HS-27A (cell line): ENCODE results near the gene IFITM10.
A peak's percentile ranks its signal among the peaks of the same experiment; 100 is the strongest.
"Not testable (repeated sequence)": the region's sequence is repeated elsewhere in the genome, so short reads cannot be mapped to it uniquely, and the experiment has no call there.

Experiments used
- DNase-seq: peaks from one replicate; pipeline ENCODE4 v3.0.0-alpha.2; 2012; ENCODE audit warnings: low read depth, missing footprints

IFITM10 gene

GRCh38 chr11:1777737-1778136, 27.3 kb upstream of the IFITM10 start:
- DNase-seq, result no peak

DNA sequence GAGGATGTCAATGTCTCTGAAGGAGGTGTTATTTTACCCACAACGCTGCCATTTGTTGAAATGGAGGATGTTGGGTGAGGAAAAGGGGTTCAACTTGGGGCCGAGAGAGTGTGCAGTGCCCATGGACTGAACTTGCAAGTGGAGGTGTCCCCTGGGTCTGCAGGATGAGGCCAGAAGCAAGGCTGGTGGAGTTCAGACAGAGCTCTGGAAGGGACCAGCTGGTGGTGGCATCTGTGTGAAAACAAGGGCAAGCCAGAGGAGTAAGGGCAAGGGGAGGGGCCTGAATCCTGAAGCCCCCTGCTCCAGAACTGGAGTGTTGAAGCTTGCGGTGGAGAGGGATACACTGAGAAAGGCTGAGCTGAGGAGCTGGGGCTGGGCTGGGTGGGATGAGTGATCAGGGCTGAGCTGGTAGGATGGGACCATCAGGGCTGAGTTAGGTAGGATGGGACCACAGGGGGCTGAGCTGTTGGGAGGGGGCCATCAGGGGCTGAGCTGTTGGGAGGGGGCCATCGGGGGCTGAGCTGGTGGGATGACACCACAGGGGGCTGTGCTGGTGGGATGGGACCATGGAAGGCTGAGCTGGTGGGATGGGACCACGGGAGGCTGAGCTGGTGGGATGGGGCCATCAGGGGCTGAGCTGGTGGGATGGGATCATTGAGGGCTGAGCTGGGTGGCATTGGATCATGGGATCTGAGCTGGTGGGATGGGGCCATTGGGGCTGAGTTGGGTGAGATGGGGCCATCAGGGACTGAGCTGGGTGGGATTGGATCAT, 26.7 kb upstream of the IFITM10 start:
- no peak for DNase-seq

DNA sequence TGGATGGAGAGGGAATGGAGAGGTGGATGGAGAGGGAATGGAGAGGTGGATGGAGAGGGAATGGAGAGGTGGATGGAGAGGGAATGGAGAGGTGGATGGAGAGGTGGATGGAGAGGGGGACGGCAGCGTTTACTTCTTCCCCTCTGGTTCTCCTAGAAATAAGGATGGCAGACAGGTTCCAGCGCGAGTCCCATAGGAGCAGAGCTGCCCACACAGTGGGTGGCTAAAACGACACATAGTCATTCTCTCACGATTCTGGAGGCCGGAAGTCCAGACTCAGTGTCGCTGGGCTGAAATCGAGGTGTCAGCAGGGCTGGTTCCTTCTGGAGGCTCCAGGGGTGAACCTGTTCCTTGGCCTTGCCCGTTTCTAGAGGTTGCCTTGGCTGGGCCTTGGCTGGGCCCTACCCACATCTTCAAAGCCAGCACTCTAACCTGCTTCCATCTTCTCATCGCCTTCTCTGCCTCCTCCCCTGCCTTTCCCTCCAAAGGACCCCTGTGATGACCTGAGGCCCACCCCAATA, 26.0 kb upstream of the IFITM10 start:
- no peak for DNase-seq

GRCh38 chr11:1774886-1775285, 24.5 kb upstream of the IFITM10 start:
- no peak for DNase-seq

DNA sequence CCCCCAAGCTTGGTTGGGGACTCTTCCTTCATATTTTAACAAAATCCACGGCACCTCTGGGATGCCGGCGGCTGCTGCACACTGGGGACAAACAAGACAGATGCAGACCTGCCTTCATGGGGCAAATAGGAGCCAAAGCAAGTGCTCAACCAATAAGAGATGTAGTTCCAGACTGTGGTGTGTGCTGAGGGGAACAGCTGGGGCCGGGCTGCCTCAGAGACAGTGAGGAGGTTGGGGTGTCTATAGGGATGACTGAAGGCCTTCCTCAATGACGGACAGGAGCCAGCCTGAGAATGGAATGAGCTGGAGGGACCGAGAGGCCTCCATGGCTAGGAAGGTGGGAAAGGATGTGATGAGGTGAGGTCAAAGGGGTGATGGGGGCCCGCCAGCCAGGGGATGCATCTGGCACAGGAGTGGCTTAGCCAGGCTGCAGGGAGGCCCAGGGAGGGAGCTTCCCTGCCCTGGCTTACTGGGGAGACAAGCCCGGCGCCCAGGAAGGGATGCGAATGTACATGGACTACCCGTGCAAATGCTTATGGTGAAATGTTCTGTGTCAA, 23.7 kb upstream of the IFITM10 start:
- DNase-seq, result no peak

DNA sequence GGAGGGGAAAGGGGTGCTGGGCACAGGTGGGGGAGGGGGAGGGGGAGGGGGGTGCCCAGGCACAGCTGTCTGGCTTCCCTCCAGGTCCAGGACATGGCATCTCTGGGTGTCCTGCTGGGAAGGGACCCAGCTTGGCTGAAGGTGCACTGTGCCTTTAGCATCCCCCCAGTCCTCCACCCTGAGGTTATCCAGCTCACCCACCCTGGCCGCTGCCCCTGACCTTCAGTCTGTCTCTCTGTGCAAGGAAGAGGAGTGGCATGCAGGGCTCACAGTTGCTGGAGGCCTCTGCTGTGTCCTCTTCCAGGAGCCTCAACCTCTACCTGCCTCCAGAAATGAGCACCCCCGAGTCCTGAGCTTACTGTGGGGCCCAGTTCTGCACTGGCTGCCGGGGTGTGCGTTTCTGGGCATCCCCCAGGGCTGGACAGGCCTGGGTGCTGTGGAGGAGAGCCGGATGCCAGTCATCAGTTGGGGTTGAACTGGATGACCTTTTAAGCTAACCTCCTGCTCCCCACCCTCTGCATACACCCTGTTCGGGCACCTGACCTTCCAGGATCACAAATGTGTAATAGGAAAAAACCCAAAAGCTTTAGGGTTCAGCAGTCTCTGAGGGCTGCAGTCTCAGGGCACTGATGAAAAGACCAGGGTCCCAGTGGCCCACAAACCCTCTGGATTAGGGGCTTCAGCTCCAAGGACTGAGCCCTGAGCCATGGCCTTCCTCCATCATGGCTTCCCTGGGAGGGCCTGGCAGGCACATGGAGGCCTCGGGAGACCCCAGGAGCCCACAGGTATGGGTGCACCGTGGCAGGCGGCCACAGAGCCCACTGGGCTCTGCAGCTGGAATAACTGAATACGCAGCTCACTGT, 23.0 kb upstream of the IFITM10 start:
- no peak for DNase-seq

GRCh38 chr11:1772270-1773130, 22.1 kb upstream of the IFITM10 start:
- peak; percentile 77 for DNase-seq

DNA sequence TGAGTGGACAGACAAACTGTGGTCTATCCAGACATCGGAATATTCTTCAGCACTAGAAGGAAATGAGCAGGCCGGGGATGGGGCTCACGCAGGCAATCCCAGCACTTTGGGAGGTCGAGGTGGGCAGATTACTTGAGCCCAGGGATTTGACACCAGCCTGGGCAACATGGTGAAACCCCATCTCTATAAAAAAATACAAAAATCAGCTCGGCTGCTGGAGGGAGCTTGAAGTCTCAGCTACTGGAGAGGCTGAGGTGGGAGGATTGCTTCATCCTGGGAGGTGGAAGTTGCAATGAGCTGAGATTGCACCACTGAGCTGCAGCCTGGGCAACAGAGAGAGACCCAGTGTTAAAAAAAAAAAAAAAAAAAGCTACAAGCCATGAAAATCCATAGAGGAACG, 21.3 kb upstream of the IFITM10 start:
- no peak for DNase-seq

- no peak for DNase-seq
Measured at GRCh38 chr11:1771273-1771672, 20.9 kb upstream of the IFITM10 start.

GRCh38 chr11:1770528-1770927, 20.1 kb upstream of the IFITM10 start:
- DNase-seq, result no peak

DNA sequence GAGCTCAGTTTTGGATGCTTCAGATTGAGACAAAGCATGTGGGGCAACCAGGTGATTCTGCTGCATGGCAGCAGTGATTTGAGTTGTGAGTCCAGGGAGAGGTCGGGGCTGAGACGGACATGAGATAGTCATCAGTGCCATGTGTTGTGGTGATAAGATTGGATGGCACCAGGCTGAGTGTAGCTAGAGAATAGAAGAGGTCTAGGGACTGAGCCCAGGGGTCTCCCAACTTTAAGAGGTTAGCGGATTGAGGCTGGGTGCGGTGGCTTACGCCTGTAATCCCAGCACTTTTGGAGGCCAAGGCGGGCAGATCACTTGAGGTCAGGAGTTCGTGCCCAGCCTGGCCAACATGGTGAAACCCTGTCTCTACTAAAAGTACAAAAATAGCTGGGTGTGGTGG, 19.7 kb upstream of the IFITM10 start:
- DNase-seq, result no peak

- DNase-seq, result not testable (repeated sequence)
Measured at GRCh38 chr11:1769304-1769936, 19.0 kb upstream of the IFITM10 start.

- no peak for DNase-seq
Measured at GRCh38 chr11:1768141-1768469, 17.7 kb upstream of the IFITM10 start.

DNA sequence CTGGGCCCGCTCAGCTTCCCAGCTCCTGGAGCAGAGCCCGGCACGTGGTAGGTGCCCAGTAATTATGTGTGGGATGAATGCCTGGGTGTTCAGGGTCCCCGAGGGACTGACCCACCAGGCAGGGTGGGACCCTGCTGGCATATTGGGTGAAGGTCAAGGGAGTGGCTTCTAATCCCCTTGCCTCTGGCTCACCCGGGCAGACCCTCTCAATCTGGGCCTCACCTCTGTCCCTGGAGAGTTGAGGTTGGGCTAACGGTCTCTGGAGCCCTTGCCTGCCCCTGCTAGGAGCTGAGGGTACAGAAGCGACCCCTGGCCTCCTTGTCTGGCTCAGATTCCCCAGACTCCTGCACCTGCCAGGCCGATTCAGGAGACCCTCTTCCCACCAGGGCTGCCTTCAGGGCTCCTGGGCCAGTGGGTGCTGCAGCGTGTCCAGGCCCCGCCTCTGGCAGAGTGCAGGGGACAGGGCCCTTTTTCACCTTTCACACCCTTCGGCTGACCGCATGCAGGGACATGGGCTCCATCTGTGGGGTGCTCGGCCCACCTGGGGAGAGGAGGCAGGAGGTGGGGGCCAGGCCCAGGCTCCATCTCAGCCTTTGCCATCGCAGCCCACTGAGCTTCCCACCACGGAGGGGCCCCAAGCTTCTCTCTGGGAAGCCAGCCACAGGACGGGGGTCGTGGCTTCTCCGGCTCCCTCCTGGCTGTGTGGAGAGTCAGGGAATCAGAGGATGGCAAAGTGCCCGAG, 17.2 kb upstream of the IFITM10 start:
- no peak for DNase-seq

DNA sequence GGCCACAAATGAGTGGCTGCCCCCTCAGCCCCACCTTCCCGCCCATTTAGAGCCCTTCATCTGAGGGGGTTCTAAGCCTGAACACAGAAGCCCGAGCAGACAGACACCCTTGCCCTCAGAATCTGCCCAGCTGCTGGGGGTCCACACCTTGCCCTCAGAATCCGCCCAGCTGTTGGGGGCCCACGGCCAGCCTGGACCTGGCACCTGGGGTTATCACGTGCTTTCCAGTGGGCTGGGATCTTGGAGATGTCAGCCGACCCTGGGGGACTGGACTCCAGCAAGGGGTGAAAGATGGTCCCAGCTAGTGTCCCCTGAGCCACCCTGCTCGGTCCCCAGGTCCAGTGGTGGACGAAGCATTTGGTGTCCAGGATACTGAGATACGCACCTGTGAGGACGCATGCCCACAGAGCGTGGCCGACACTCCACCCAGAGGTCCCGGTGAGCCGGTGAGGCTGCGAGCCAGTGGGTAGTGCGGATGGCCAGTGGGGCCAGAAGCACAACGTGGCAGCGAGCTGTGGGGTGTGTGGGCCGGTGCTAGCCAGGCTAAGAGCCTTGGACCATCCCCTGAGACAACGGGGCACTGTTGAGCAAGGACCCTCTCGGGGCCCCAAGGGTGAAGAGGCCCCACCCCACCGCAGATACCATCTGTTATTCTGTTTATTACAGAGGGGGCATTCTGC, 16.5 kb upstream of the IFITM10 start:
- DNase-seq, result no peak

GRCh38 chr11:1765871-1766718, 15.7 kb upstream of the IFITM10 start:
- no peak for DNase-seq

GRCh38 chr11:1763796-1764661, 13.6 kb upstream of the IFITM10 start, which contains the start of gene CTSD:
Gene CTSD, minus strand, starts transcription at chr11:1763927. Its CDS starts 68 bp downstream, at chr11:1763859.
- DNase-seq, result no peak

- no peak for DNase-seq
Measured at GRCh38 chr11:1763336-1763795, 13.0 kb upstream of the IFITM10 start.
